8988T (cell line): Measurements from ENCODE around the gene SELENOW.
"Not testable (repeated sequence)": the region's sequence is repeated elsewhere in the genome, so short reads cannot be mapped to it uniquely, and the experiment has no call there.

Experiments used
- DNase-seq: peaks from one replicate; pipeline ENCODE4 v3.0.0; 2011

The SELENOW gene

GRCh38 chr19:47787307-47787706 is 8.8 kb downstream of the SELENOW start:
- not testable (repeated sequence) for DNase-seq

GRCh38 chr19:47789811-47790210 is 11.3 kb downstream of the SELENOW start:
- not testable (repeated sequence) for DNase-seq

GRCh38 chr19:47790398-47790814 is 11.9 kb downstream of the SELENOW start:
- peak; percentile 57 for DNase-seq

- no peak for DNase-seq
Measured at GRCh38 chr19:47792616-47793015, 14.1 kb downstream of the SELENOW start.

GRCh38 chr19:47794526-47794925 is 16.0 kb downstream of the SELENOW start:
- no peak for DNase-seq

- DNase-seq, result no peak
Measured at GRCh38 chr19:47796785-47797184, 18.3 kb downstream of the SELENOW start.

- no peak for DNase-seq
Measured at GRCh38 chr19:47797996-47798903, 19.7 kb downstream of the SELENOW start.

GRCh38 chr19:47798904-47799266 is 20.4 kb downstream of the SELENOW start:
- DNase-seq, result no peak

- no peak for DNase-seq
Measured at GRCh38 chr19:47801270-47801669, 22.8 kb downstream of the SELENOW start.

GRCh38 chr19:47802521-47803043 is 24.1 kb downstream of the SELENOW start:
- DNase-seq, result no peak

GRCh38 chr19:47803148-47803547 is 24.6 kb downstream of the SELENOW start:
- DNase-seq, result not testable (repeated sequence)

- not testable (repeated sequence) for DNase-seq
Measured at GRCh38 chr19:47803671-47804070, 25.2 kb downstream of the SELENOW start.

GRCh38 chr19:47804451-47804850 is 25.9 kb downstream of the SELENOW start, which contains the start of gene TPRX1:
TSS of gene TPRX1 (minus strand) at chr19:47804551. CDS start at chr19:47804539, 12 bp downstream.
- DNase-seq, result not testable (repeated sequence)

- DNase-seq, result no peak
Measured at GRCh38 chr19:47805313-47805712, 26.8 kb downstream of the SELENOW start.

- DNase-seq, result no peak
Measured at GRCh38 chr19:47806435-47806834, 27.9 kb downstream of the SELENOW start.

- DNase-seq, result peak; percentile 50
Measured at GRCh38 chr19:47813304-47813994, 34.9 kb downstream of the SELENOW start.

- no peak for DNase-seq
Measured at GRCh38 chr19:47813995-47814328, 35.5 kb downstream of the SELENOW start.

GRCh38 chr19:47816270-47816669 is 37.8 kb downstream of the SELENOW start:
- DNase-seq, result not testable (repeated sequence)

GRCh38 chr19:47818221-47818620 is 39.7 kb downstream of the SELENOW start:
- not testable (repeated sequence) for DNase-seq

GRCh38 chr19:47819858-47820257 is 41.4 kb downstream of the SELENOW start:
- no peak for DNase-seq

GRCh38 chr19:47820410-47820809 is 41.9 kb downstream of the SELENOW start:
- DNase-seq, result no peak

- DNase-seq, result no peak
Measured at GRCh38 chr19:47821460-47822020, 43.0 kb downstream of the SELENOW start, which contains the start of gene CRX. TSS of gene CRX (plus strand) at chr19:47821937. CDS start at chr19:47834444, 12,507 bp downstream.

- no peak for DNase-seq
Measured at GRCh38 chr19:47824396-47824795, 45.9 kb downstream of the SELENOW start.
